HG03457 (cell line): ENCODE results near the gene KRTAP24-1.

ENCODE experiments used
- ATAC-seq: cut with Tn5 transposase; IDR thresholded peaks from one replicate; pipeline ENCODE4 v1.9.1; 2021; ENCODE audit warnings: moderate number of reproducible peaks; ENCODE audit not compliant: unreplicated experiment

The KRTAP24-1 gene

GRCh38 chr21:30282850-30283249, at the start of gene KRTAP24-1:
Gene KRTAP24-1, minus strand, starts transcription at chr21:30282950. Its CDS starts 18 bp downstream, at chr21:30282932.
- no peak for ATAC-seq

GRCh38 chr21:30329203-30329875, 46.6 kb upstream of the KRTAP24-1 start:
- no peak for ATAC-seq

- no peak for ATAC-seq
Measured at GRCh38 chr21:30326390-30326789, 43.6 kb upstream of the KRTAP24-1 start.

GRCh38 chr21:30320215-30320614, 37.5 kb upstream of the KRTAP24-1 start, which contains the start of gene KRTAP26-1:
Gene KRTAP26-1, minus strand, starts transcription at chr21:30320315. Its CDS starts 280 bp downstream, at chr21:30320035.
- no peak for ATAC-seq

- ATAC-seq: no peak
Measured at GRCh38 chr21:30315701-30316100, 33.0 kb upstream of the KRTAP24-1 start.

- no peak for ATAC-seq
Measured at GRCh38 chr21:30306884-30307283, 24.1 kb upstream of the KRTAP24-1 start.

GRCh38 chr21:30305136-30305535, 22.4 kb upstream of the KRTAP24-1 start:
- no peak for ATAC-seq

GRCh38 chr21:30289215-30289614, 6.5 kb upstream of the KRTAP24-1 start, which contains the start of gene KRTAP25-1:
Gene KRTAP25-1, minus strand, starts transcription at chr21:30289514. Its CDS starts 24 bp downstream, at chr21:30289490.
- no peak for ATAC-seq

- no peak for ATAC-seq
Measured at GRCh38 chr21:30271611-30272010, 11.1 kb downstream of the KRTAP24-1 start.

- ATAC-seq: no peak
Measured at GRCh38 chr21:30271156-30271555, 11.6 kb downstream of the KRTAP24-1 start.

GRCh38 chr21:30269803-30270530, 12.8 kb downstream of the KRTAP24-1 start:
- no peak for ATAC-seq

- no peak for ATAC-seq
Measured at GRCh38 chr21:30268608-30269197, 14.0 kb downstream of the KRTAP24-1 start.

- ATAC-seq: no peak
Measured at GRCh38 chr21:30257773-30258172, 25.0 kb downstream of the KRTAP24-1 start.

- no peak for ATAC-seq
Measured at GRCh38 chr21:30256100-30256499, 26.6 kb downstream of the KRTAP24-1 start.

- no peak for ATAC-seq
Measured at GRCh38 chr21:30255679-30256078, 27.1 kb downstream of the KRTAP24-1 start.

GRCh38 chr21:30251781-30252180, 31.0 kb downstream of the KRTAP24-1 start:
- no peak for ATAC-seq

- no peak for ATAC-seq
Measured at GRCh38 chr21:30249936-30250335, 32.8 kb downstream of the KRTAP24-1 start.

- no peak for ATAC-seq
Measured at GRCh38 chr21:30248844-30249243, 33.9 kb downstream of the KRTAP24-1 start.

- no peak for ATAC-seq
Measured at GRCh38 chr21:30245061-30245460, 37.7 kb downstream of the KRTAP24-1 start.

GRCh38 chr21:30243691-30244090, 39.1 kb downstream of the KRTAP24-1 start:
- no peak for ATAC-seq

- no peak for ATAC-seq
Measured at GRCh38 chr21:30240661-30241060, 42.1 kb downstream of the KRTAP24-1 start.

GRCh38 chr21:30238168-30238567, 44.6 kb downstream of the KRTAP24-1 start:
- ATAC-seq: no peak
